GM21619 (cell line): ENCODE data around the gene HDGF.
A peak's percentile ranks its signal among the peaks of the same experiment; 100 is the strongest.
"Not testable (repeated sequence)": the region's sequence is repeated elsewhere in the genome, so short reads cannot be mapped to it uniquely, and the experiment has no call there.

ENCODE experiments used
- ATAC-seq: cut with Tn5 transposase; IDR thresholded peaks from one replicate; pipeline ENCODE4 v1.9.1; 2021; ENCODE audit not compliant: unreplicated experiment

The HDGF gene

GRCh38 chr1:156767101-156767878, 15.8 kb upstream of the HDGF start, which contains the start of gene PRCC:
Gene PRCC, plus strand, starts transcription at chr1:156767535. Its CDS starts 237 bp downstream, at chr1:156767772.
- peak; percentile 90 for ATAC-seq

GRCh38 chr1:156766298-156767100, 15.0 kb upstream of the HDGF start:
- peak; percentile 17 for ATAC-seq

GRCh38 chr1:156765666-156766065, 14.2 kb upstream of the HDGF start:
- ATAC-seq, result no peak

- ATAC-seq, result not testable (repeated sequence)
These were observed 13.7 kb upstream of the HDGF start for GRCh38 chr1:156765136-156765535.

- ATAC-seq, result no peak
These were observed 9.3 kb upstream of the HDGF start for GRCh38 chr1:156760796-156761104.

- ATAC-seq, result no peak
These were observed 8.8 kb upstream of the HDGF start for GRCh38 chr1:156760092-156760795.

GRCh38 chr1:156757572-156758253, 6.2 kb upstream of the HDGF start:
- not testable (repeated sequence) for ATAC-seq

- ATAC-seq, result no peak
These were observed 4.9 kb upstream of the HDGF start for GRCh38 chr1:156756355-156756754.

- no peak for ATAC-seq
These were observed 4.1 kb upstream of the HDGF start for GRCh38 chr1:156755527-156755950.

GRCh38 chr1:156754219-156754618, 2.7 kb upstream of the HDGF start:
- ATAC-seq, result no peak

GRCh38 chr1:156752843-156753482, 1.5 kb upstream of the HDGF start:
- no peak for ATAC-seq

- ATAC-seq, result peak; percentile 63
These were observed 444 bp upstream of the HDGF start for GRCh38 chr1:156751757-156752481.

- no peak for ATAC-seq
These were observed 594 bp downstream of the HDGF start for GRCh38 chr1:156750711-156751450.

- no peak for ATAC-seq
These were observed 1.2 kb downstream of the HDGF start for GRCh38 chr1:156750191-156750672.

GRCh38 chr1:156749419-156750118, 1.9 kb downstream of the HDGF start:
- ATAC-seq, result no peak

- ATAC-seq, result no peak
These were observed 2.6 kb downstream of the HDGF start for GRCh38 chr1:156748670-156749418.

GRCh38 chr1:156747742-156748669, 3.5 kb downstream of the HDGF start:
- no peak for ATAC-seq
